Stimulated activated memory B cell treated with anti-CD40 and anti-IgM and Interleukin-4, amounts not matched to agents 10 μg/mL and 1 μg/mL and 100 μg/mL, for 72 hours (primary cell): ENCODE results near the gene GRM1.

Experiments used
- ATAC-seq: fragments of 150-1000 bp; cut with Tn5 transposase; 2 replicates; pipeline ENCODE4 v1.10.0; 2021
- H3K27ac Mint-ChIP-seq: one replicate; pipeline ENCODE4 v1.8.0; 2022; ENCODE audit warnings: mild to moderate bottlenecking, mixed read lengths
- H3K27me3 Mint-ChIP-seq: one replicate; pipeline ENCODE4 v1.8.0; 2022; ENCODE audit warnings: mixed read lengths
- H3K36me3 Mint-ChIP-seq: one replicate; pipeline ENCODE4 v1.8.0; 2022; ENCODE audit warnings: mixed read lengths
- H3K4me1 Mint-ChIP-seq: one replicate; pipeline ENCODE4 v1.8.0; 2022; ENCODE audit warnings: mixed read lengths
- H3K4me3 Mint-ChIP-seq: one replicate; pipeline ENCODE4 v1.8.0; 2022; ENCODE audit warnings: mild to moderate bottlenecking, moderate library complexity, mixed read lengths
- H3K9me3 Mint-ChIP-seq: one replicate; pipeline ENCODE4 v1.8.0; 2022; ENCODE audit warnings: mixed read lengths

The GRM1 gene

GRCh38 chr6:146363838-146364607, 335.2 kb downstream of the GRM1 start:
- peaks cover 5% of the 10 kb centered on the region for H3K9me3 Mint-ChIP-seq
- H3K4me1 Mint-ChIP-seq = no peaks in the 10 kb centered on the region
- no peak for ATAC-seq
- H3K36me3 Mint-ChIP-seq = no peaks in the 10 kb centered on the region
- H3K27ac Mint-ChIP-seq = no peak overlapping the region
- no peak overlapping the region for H3K4me3 Mint-ChIP-seq
- no peaks in the 10 kb centered on the region for H3K27me3 Mint-ChIP-seq

GRCh38 chr6:146364816-146365594, 336.1 kb downstream of the GRM1 start:
- Mint-ChIP-seq H3K36me3 (no peaks in the 10 kb centered on the region), H3K4me1 (no peaks in the 10 kb centered on the region), H3K27ac (no peak overlapping the region), H3K9me3 (peaks cover 5% of the 10 kb centered on the region), H3K4me3 (no peak overlapping the region), H3K27me3 (no peaks in the 10 kb centered on the region)
- ATAC-seq = no peak

- Mint-ChIP-seq H3K27ac (no peak overlapping the region), H3K27me3 (no peaks in the 10 kb centered on the region), H3K9me3 (peaks cover 10% of the 10 kb centered on the region), H3K4me1 (no peaks in the 10 kb centered on the region), H3K4me3 (no peak overlapping the region), H3K36me3 (no peaks in the 10 kb centered on the region)
- ATAC-seq = no peak
Measured at GRCh38 chr6:146367061-146367460, 338.2 kb downstream of the GRM1 start.

- Mint-ChIP-seq H3K27me3 (no peaks in the 10 kb centered on the region), H3K4me3 (no peak overlapping the region)
- ATAC-seq = no peak
Measured at GRCh38 chr6:146369866-146370265, 341.0 kb downstream of the GRM1 start.

GRCh38 chr6:146381486-146381885, 352.6 kb downstream of the GRM1 start:
- no peak for ATAC-seq
- no peak overlapping the region for H3K27ac Mint-ChIP-seq
- peaks cover 7% of the 10 kb centered on the region for H3K9me3 Mint-ChIP-seq
- no peaks in the 10 kb centered on the region for H3K4me1 Mint-ChIP-seq
- no peaks in the 10 kb centered on the region for H3K36me3 Mint-ChIP-seq
- H3K4me3 Mint-ChIP-seq = no peak overlapping the region
- no peaks in the 10 kb centered on the region for H3K27me3 Mint-ChIP-seq

More at GRCh38 chr6:146369866-146370265, 341.0 kb downstream of the GRM1 start:
- Mint-ChIP-seq H3K36me3 (no peaks in the 10 kb centered on the region), H3K27ac (no peak overlapping the region), H3K4me1 (no peaks in the 10 kb centered on the region), H3K9me3 (peaks cover 8% of the 10 kb centered on the region)

- H3K27me3 Mint-ChIP-seq = no peaks in the 10 kb centered on the region
- no peak overlapping the region for H3K27ac Mint-ChIP-seq
- no peak for ATAC-seq
- no peaks in the 10 kb centered on the region for H3K36me3 Mint-ChIP-seq
- H3K4me3 Mint-ChIP-seq = no peak overlapping the region
- H3K4me1 Mint-ChIP-seq = no peaks in the 10 kb centered on the region
- H3K9me3 Mint-ChIP-seq = no peaks in the 10 kb centered on the region
Measured at GRCh38 chr6:146388736-146389364, 360.0 kb downstream of the GRM1 start.

GRCh38 chr6:146389740-146390139, 360.9 kb downstream of the GRM1 start:
- ATAC-seq = no peak
- no peaks in the 10 kb centered on the region for H3K9me3 Mint-ChIP-seq
- no peaks in the 10 kb centered on the region for H3K27me3 Mint-ChIP-seq
- no peaks in the 10 kb centered on the region for H3K36me3 Mint-ChIP-seq
- H3K4me3 Mint-ChIP-seq = no peak overlapping the region
- no peaks in the 10 kb centered on the region for H3K4me1 Mint-ChIP-seq
- H3K27ac Mint-ChIP-seq = no peak overlapping the region

GRCh38 chr6:146397638-146398037, 368.8 kb downstream of the GRM1 start:
- no peak overlapping the region for H3K4me3 Mint-ChIP-seq
- no peak overlapping the region for H3K27ac Mint-ChIP-seq
- peaks cover 3% of the 10 kb centered on the region for H3K9me3 Mint-ChIP-seq
- no peaks in the 10 kb centered on the region for H3K36me3 Mint-ChIP-seq
- no peaks in the 10 kb centered on the region for H3K4me1 Mint-ChIP-seq
- no peaks in the 10 kb centered on the region for H3K27me3 Mint-ChIP-seq
- ATAC-seq = no peak

GRCh38 chr6:146402476-146402875, 373.6 kb downstream of the GRM1 start:
- Mint-ChIP-seq H3K27ac (no peak overlapping the region), H3K4me3 (no peak overlapping the region), H3K9me3 (peaks cover 14% of the 10 kb centered on the region), H3K36me3 (no peaks in the 10 kb centered on the region), H3K27me3 (no peaks in the 10 kb centered on the region), H3K4me1 (no peaks in the 10 kb centered on the region)
- no peak for ATAC-seq

GRCh38 chr6:146408583-146408982, 379.7 kb downstream of the GRM1 start:
- Mint-ChIP-seq H3K27me3 (no peaks in the 10 kb centered on the region), H3K9me3 (peaks cover 10% of the 10 kb centered on the region), H3K36me3 (no peaks in the 10 kb centered on the region), H3K27ac (no peak overlapping the region), H3K4me3 (no peak overlapping the region), H3K4me1 (no peaks in the 10 kb centered on the region)
- ATAC-seq = no peak

- Mint-ChIP-seq H3K4me3 (no peak overlapping the region), H3K4me1 (no peaks in the 10 kb centered on the region), H3K36me3 (no peaks in the 10 kb centered on the region), H3K27me3 (no peaks in the 10 kb centered on the region), H3K27ac (no peak overlapping the region), H3K9me3 (peaks cover under 1% of the 10 kb centered on the region)
- ATAC-seq = no peak
Measured at GRCh38 chr6:146410851-146411595, 382.2 kb downstream of the GRM1 start.

- H3K27me3 Mint-ChIP-seq = no peaks in the 10 kb centered on the region
- no peak for ATAC-seq
- H3K27ac Mint-ChIP-seq = no peak overlapping the region
- H3K9me3 Mint-ChIP-seq = no peaks in the 10 kb centered on the region
- no peaks in the 10 kb centered on the region for H3K36me3 Mint-ChIP-seq
- H3K4me3 Mint-ChIP-seq = no peak overlapping the region
- H3K4me1 Mint-ChIP-seq = no peaks in the 10 kb centered on the region
Measured at GRCh38 chr6:146419576-146419975, 390.7 kb downstream of the GRM1 start.

GRCh38 chr6:146420255-146420654, 391.4 kb downstream of the GRM1 start:
- no peak overlapping the region for H3K4me3 Mint-ChIP-seq
- H3K27me3 Mint-ChIP-seq = no peaks in the 10 kb centered on the region
- H3K27ac Mint-ChIP-seq = no peak overlapping the region
- H3K9me3 Mint-ChIP-seq = no peaks in the 10 kb centered on the region
- no peaks in the 10 kb centered on the region for H3K36me3 Mint-ChIP-seq
- H3K4me1 Mint-ChIP-seq = no peaks in the 10 kb centered on the region
- ATAC-seq = no peak

- Mint-ChIP-seq H3K36me3 (no peaks in the 10 kb centered on the region), H3K9me3 (no peaks in the 10 kb centered on the region), H3K4me3 (no peak overlapping the region), H3K27ac (no peak overlapping the region), H3K4me1 (no peaks in the 10 kb centered on the region), H3K27me3 (no peaks in the 10 kb centered on the region)
- ATAC-seq = no peak
Measured at GRCh38 chr6:146422789-146423375, 394.0 kb downstream of the GRM1 start.

- Mint-ChIP-seq H3K9me3 (no peaks in the 10 kb centered on the region), H3K27ac (no peak overlapping the region), H3K36me3 (no peaks in the 10 kb centered on the region), H3K4me1 (no peaks in the 10 kb centered on the region), H3K4me3 (no peak overlapping the region), H3K27me3 (no peaks in the 10 kb centered on the region)
- no peak for ATAC-seq
Measured at GRCh38 chr6:146423452-146423851, 394.6 kb downstream of the GRM1 start.
